Adrenal gland (tissue), 12 donors: ENCODE measurements around the gene RPN1. TPM values are rescaled to one million over a fixed set of nuclear protein-coding genes. Genes with fewer than 3 reads are reported as not detected.

Experiments used
- DNase-seq, 7 donors: peaks; one replicate each; pipeline ENCODE4 v3.0.0-alpha.2; 2019 to 2020
- H3K27ac ChIP-seq, 5 donors: fragments of 200-600 bp; sonication (generic) in 4 of 5; 1 replicate in 3 of 5; 2 replicates in 2 of 5; pipeline versions ENCODE4 v1.5.1 to v1.8.0; 2016 to 2020; ENCODE audit warnings: mild to moderate bottlenecking in 1 of 5
- H3K27me3 ChIP-seq: fragments of 200-600 bp; 2 replicates; pipeline ENCODE4 v1.8.0; 2021
- H3K36me3 ChIP-seq, 2 donors: fragments of 200-600 bp; replicated peaks in 1 of 2; 1 replicate in 1 of 2; 2 replicates in 1 of 2; pipeline versions ENCODE4 v1.5.1 to v1.8.0; 2018 to 2022
- H3K4me1 ChIP-seq, 2 donors: fragments of 200-600 bp; replicated peaks in 1 of 2; 1 replicate in 1 of 2; 2 replicates in 1 of 2; pipeline versions ENCODE4 v1.5.1 to v1.8.0; 2018 to 2021
- H3K4me3 ChIP-seq, 4 donors: fragments of 200-600 bp; sonication (generic) in 3 of 4; one replicate each; pipeline ENCODE4 v1.5.1; 2016 to 2018
- H3K9me3 ChIP-seq, 3 donors: fragments of 200-600 bp; sonication (generic) in 1 of 3; replicated peaks in 1 of 3; 1 replicate in 2 of 3; 2 replicates in 1 of 3; pipeline versions ENCODE4 v1.5.1 to v1.8.0; 2016 to 2021
- POLR2A ChIP-seq, 2 donors: fragments of 450-650 bp; IDR thresholded peaks; one replicate each; pipeline ENCODE4 v1.6.1; 2017; ENCODE audit warnings: antibody characterized with exemption in 2 of 2, mild to moderate bottlenecking in 2 of 2, moderate library complexity in 1 of 2
- WGBS, 4 donors: extraction: QIAGEN DNeasy Blood & Tissue Kit in 2 of 4; methylation state at CpG; one replicate each; pipeline versions ENCODE4 v1.1.5 to v1.1.7; 2013 to 2017; 5-methylcytosine and 5-hydroxymethylcytosine counted together
- intact Hi-C, 2 donors: fragments of 100-400 bp; cut with DNase I; formaldehyde crosslinking; loops; one replicate each; pipeline versions ENCODE4 v1.14.1 to v1.15.0; 2022 to 2023
- polyA plus RNA-seq, 3 donors: library from polyadenylated mRNA; stranded (reverse); fragments of 200-250 nt in 2 of 3; fragments of 350-450 nt in 1 of 3; fragmentation: Illumina TruSeq in 1 of 3; extraction: RNeasy Lipid Tissue Mini Kit (QIAGEN cat#74804) in 1 of 3; gene quantifications; one replicate each; pipeline ENCODE4 v1.2.3, GENCODE V29; 2013 to 2014
- total RNA-seq, 9 donors: library from RNA; depleted of rRNA in 4 of 9; stranded (reverse); fragments of >200 nt in 4 of 9; fragments of 120-200 nt in 1 of 9; fragmentation: NEBNext Ultra II Directional in 1 of 9; extraction: Animal tissue kit (Norgen Biotek cat#: 25700) in 1 of 9; gene quantifications; one replicate each; pipeline versions ENCODE4 v1.1.0 to v1.2.4, GENCODE V29; 2013 to 2023
- TF ChIP-seq, protein P1 (sequence below), 6 experiments: fragments of 450-650 bp in 4 of 6; fragments of 200-600 bp in 2 of 6; sonication (generic) in 1 of 6; IDR thresholded peaks; 1 replicate in 5 of 6; 2 replicates in 1 of 6; pipeline versions ENCODE4 v1.5.1 to v1.8.0; 2016 to 2021; ENCODE audit warnings: antibody characterized with exemption in 6 of 6, mild to moderate bottlenecking in 2 of 6, moderate library complexity in 1 of 6
- donor health status: healthy with polysubstance abuse.
- donor health status: Bipolar disorder and iron deficiency.
- donor health status: DM: yes; HTN: yes; CAD: no.
- donor health status: DM: no; HTN: no; CAD: no.
- donor health status: DM: no; HTN: no; CAD: no.
- donor health status: DM: yes; HTN: yes; CAD: no.

RPN1 gene
- total and polyA plus RNA-seq, 12 donors = 35.9 to 299 (median 227) TPM

DNA sequence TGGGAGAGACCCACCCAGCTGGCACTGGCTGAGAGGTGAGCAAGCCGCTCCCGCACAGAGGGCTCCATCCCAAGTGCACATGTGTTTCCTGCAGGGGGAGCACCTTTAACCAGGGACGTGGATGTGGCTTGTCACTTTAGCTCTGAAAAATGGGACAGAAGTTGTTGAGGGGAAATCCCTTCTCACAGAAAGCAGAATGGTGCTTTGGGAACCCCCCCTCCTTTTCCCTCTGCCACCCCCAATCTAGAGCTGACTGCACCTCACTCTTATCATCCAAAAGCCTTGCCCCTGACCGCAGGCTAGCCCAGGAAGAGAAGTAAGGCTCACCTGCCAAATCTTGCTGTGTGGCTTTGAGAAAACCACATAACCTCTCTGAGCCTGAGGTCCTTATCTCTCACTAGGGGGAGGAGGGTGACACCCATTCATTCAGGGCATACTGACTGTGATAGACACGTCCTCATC, 77.9 kb downstream of the RPN1 start:
- H3K4me1 ChIP-seq = no peaks in the 10 kb centered on the region
- no peaks in the 10 kb centered on the region for H3K36me3 ChIP-seq
- peaks cover 9% of the 10 kb centered on the region for H3K27me3 ChIP-seq
- DNase-seq = no peak
- 30 to 41% (median 35%) methylated on average over 5 of the region's 5 CpGs for WGBS, 4 donors
- TF ChIP-seq, protein P1, sequence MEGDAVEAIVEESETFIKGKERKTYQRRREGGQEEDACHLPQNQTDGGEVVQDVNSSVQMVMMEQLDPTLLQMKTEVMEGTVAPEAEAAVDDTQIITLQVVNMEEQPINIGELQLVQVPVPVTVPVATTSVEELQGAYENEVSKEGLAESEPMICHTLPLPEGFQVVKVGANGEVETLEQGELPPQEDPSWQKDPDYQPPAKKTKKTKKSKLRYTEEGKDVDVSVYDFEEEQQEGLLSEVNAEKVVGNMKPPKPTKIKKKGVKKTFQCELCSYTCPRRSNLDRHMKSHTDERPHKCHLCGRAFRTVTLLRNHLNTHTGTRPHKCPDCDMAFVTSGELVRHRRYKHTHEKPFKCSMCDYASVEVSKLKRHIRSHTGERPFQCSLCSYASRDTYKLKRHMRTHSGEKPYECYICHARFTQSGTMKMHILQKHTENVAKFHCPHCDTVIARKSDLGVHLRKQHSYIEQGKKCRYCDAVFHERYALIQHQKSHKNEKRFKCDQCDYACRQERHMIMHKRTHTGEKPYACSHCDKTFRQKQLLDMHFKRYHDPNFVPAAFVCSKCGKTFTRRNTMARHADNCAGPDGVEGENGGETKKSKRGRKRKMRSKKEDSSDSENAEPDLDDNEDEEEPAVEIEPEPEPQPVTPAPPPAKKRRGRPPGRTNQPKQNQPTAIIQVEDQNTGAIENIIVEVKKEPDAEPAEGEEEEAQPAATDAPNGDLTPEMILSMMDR (IDR thresholded peaks at IDR 0.05) = no peak
- TF ChIP-seq POLR2A (IDR thresholded peaks at IDR 0.05) = no peak
- intact Hi-C loops = no loop called here
- no peak overlapping the region for H3K27ac ChIP-seq
- no peaks in the 10 kb centered on the region for H3K9me3 ChIP-seq
- H3K4me3 ChIP-seq = no peak overlapping the region

DNA sequence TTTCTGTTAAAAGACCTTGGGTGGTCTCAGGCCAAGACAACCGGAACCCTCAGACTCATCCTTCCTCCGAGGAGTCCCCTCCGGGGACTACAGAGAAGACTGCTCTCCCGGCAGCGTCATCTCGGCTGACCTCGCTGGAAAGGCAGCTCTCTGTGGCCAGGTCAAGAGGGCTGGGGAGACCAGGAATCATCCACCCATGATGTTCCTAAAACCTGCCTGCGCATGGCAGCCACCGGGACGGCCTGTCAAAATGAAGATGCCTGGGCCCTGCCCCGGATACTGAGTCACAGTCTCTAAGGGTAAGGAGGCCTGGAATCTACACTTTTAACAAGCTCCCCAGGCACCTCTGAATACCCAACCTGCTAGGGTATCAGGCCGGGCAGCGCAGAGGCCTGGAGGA, 78.6 kb downstream of the RPN1 start:
- no peak for DNase-seq
- no peak overlapping the region for H3K4me3 ChIP-seq
- intact Hi-C loops = no loop called here
- TF ChIP-seq POLR2A (IDR thresholded peaks at IDR 0.05) = no peak
- TF ChIP-seq, protein P1 (IDR thresholded peaks at IDR 0.05) = no peak
- H3K9me3 ChIP-seq = no peaks in the 10 kb centered on the region
- no peak overlapping the region for H3K27ac ChIP-seq
- no peaks in the 10 kb centered on the region for H3K4me1 ChIP-seq
- peaks cover 9% of the 10 kb centered on the region for H3K27me3 ChIP-seq
- 73 to 86% (median 76%) methylated on average over 5 to 13 of the region's 13 CpGs for WGBS, 4 donors
- no peaks in the 10 kb centered on the region for H3K36me3 ChIP-seq

Other genes starting within 250 kb of the RPN1 start
- gene DNAJB8, start 183.9 kb downstream of the RPN1 start, total RNA-seq = not detected
- gene DNAJB8, start 183.9 kb downstream of the RPN1 start, polyA plus RNA-seq = not detected
- 10 to 100 TPM in 3 of 9 donors, 1 to 10 TPM in 6; 4.6 to 28.1 (median 6.4) TPM for gene GATA2, start 157.6 kb downstream of the RPN1 start, total RNA-seq
- gene GATA2, start 157.6 kb downstream of the RPN1 start, polyA plus RNA-seq = 10 to 100 TPM in 2 of 3 donors, 1 to 10 TPM in 1; 3.4 to 37.5 (median 11.2) TPM
- gene RAB7A, start 75.4 kb upstream of the RPN1 start, total RNA-seq = 100 to 1,000 TPM in 7 of 9 donors, 10 to 100 TPM in 2; 76.7 to 400 (median 125) TPM
- gene RAB7A, start 75.4 kb upstream of the RPN1 start, polyA plus RNA-seq = 100 to 1,000 TPM; 127 to 446 (median 140) TPM
- 10 to 100 TPM; 45.7 to 68.0 (median 52.0) TPM for gene ACAD9, start 228.8 kb upstream of the RPN1 start, total RNA-seq
- 10 to 100 TPM; 39.1 to 54.0 (median 51.1) TPM for gene ACAD9, start 228.8 kb upstream of the RPN1 start, polyA plus RNA-seq